GM12891 (cell line): ENCODE results near the gene CREB5.
"Not testable (repeated sequence)": the region's sequence is repeated elsewhere in the genome, so short reads cannot be mapped to it uniquely, and the experiment has no call there.

Experiments used
- POLR2A ChIP-seq: IDR thresholded peaks from 2 replicates; pipeline ENCODE4 v1.6.1; 2011; ENCODE audit warnings: low read depth, low read length, control low read depth
- POLR2AphosphoS5 ChIP-seq: IDR thresholded peaks from 2 replicates; pipeline ENCODE4 v1.6.1; 2011; ENCODE audit warnings: low read depth, low read length, control low read depth

- not testable (repeated sequence) for TF ChIP-seq POLR2A, POLR2AphosphoS5
These were observed 139.4 kb downstream of the CREB5 start for GRCh38 chr7:28551766-28552165.
